Astrocyte (in vitro differentiated cells and primary cell): Measurements from ENCODE around the gene PEAK3.

Source experiments
- CTCF ChIP-seq: IDR thresholded peaks from 2 replicates; pipeline ENCODE4 v1.5.1; 2011; ENCODE audit warnings: low read depth, mild to moderate bottlenecking, inconsistent platforms, low read length, moderate library complexity; ENCODE audit not compliant: insufficient read depth
- EZH2 ChIP-seq: IDR thresholded peaks from 2 replicates; pipeline ENCODE4 v1.6.1; 2012; ENCODE audit warnings: mild to moderate bottlenecking, low read length, inconsistent platforms; ENCODE audit not compliant: insufficient read depth

GRCh38 chr19:2246801-2247361 lies 35.1 kb downstream of the PEAK3 start:
- TF ChIP-seq CTCF (no peak), EZH2 (no peak)
